Esophagus (tissue), 2 donors: Measurements from ENCODE around the gene TRIM9. TPM values are rescaled to one million over a fixed set of nuclear protein-coding genes. Genes with fewer than 3 reads are reported as not detected.
"Not testable (repeated sequence)": the region's sequence is repeated elsewhere in the genome, so short reads cannot be mapped to it uniquely, and the experiment has no call there.

Source experiments
- H3K27ac ChIP-seq, 2 donors: one replicate each; pipeline ENCODE4 v1.5.1; 2013; ENCODE audit warnings: low read depth in 2 of 2, mild to moderate bottlenecking in 2 of 2, inconsistent platforms in 1 of 2, low read length in 1 of 2, moderate library complexity in 1 of 2
- H3K27me3 ChIP-seq, 2 donors: one replicate each; pipeline ENCODE4 v1.6.1; 2013; ENCODE audit warnings: low read length in 2 of 2, control low read depth in 1 of 2, mild to moderate bottlenecking in 1 of 2; ENCODE audit not compliant: insufficient read depth in 2 of 2, control insufficient read depth in 1 of 2
- H3K36me3 ChIP-seq, 2 donors: one replicate each; pipeline ENCODE4 v1.6.1; 2013; ENCODE audit warnings: low read length in 1 of 2; ENCODE audit not compliant: control insufficient read depth in 2 of 2, insufficient read depth in 2 of 2
- H3K4me1 ChIP-seq, 2 donors: one replicate each; pipeline ENCODE4 v1.6.1; 2013; ENCODE audit warnings: low read length in 1 of 2; ENCODE audit not compliant: control insufficient read depth in 2 of 2, insufficient read depth in 2 of 2
- H3K4me3 ChIP-seq, 2 donors: one replicate each; pipeline ENCODE4 v1.5.1; 2013; ENCODE audit warnings: low read length in 2 of 2, mild to moderate bottlenecking in 2 of 2, low read depth in 1 of 2, moderate library complexity in 1 of 2
- H3K9me3 ChIP-seq, 2 donors: one replicate each; pipeline ENCODE4 v1.6.1; 2013; ENCODE audit warnings: mild to moderate bottlenecking in 2 of 2, low read depth in 1 of 2, low read length in 1 of 2, moderate library complexity in 1 of 2; ENCODE audit not compliant: control insufficient read depth in 2 of 2, insufficient read depth in 1 of 2
- WGBS, 2 donors: extraction: QIAGEN DNeasy Blood & Tissue Kit; methylation state at CpG; one replicate each; pipeline ENCODE4 v1.1.7; 2013; 5-methylcytosine and 5-hydroxymethylcytosine counted together
- polyA plus RNA-seq, 2 donors: library from polyadenylated mRNA; stranded (reverse); fragments of 200-250 nt; gene quantifications; one replicate each; pipeline ENCODE4 v1.2.3, GENCODE V29; 2013
- donor health status: healthy with polysubstance abuse.
- donor health status: Bipolar disorder and iron deficiency.

Gene TRIM9
- polyA plus RNA-seq, 2 donors, result 0.06 to 0.11 TPM

DNA sequence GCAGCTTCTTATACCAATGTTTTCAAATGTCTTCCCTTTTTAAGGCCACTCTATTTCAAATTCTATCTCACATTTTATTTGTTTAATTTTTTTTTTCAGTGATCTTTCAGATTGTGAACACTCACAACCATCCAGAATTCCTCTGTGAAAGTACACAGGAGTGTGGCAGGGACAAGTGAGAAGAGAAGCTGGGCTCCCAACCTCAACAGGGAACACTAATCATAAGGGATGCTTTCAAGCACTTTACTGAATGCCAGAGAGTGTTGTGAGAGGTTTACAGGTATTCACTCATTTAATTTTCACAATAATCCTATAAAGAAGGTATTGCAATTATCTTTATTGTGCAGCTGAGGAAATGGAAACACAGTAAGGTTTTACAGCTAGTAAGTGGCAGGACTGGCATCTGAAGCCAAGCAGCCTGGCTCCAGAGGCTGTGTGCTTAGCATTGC is 90.5 kb downstream of the TRIM9 start:
- no peaks in the 10 kb centered on the region for H3K4me1 ChIP-seq
- no peaks in the 10 kb centered on the region for H3K27me3 ChIP-seq
- no peak overlapping the region for H3K4me3 ChIP-seq
- no peaks in the 10 kb centered on the region for H3K36me3 ChIP-seq
- no peak overlapping the region for H3K27ac ChIP-seq
- no peaks in the 10 kb centered on the region for H3K9me3 ChIP-seq

DNA sequence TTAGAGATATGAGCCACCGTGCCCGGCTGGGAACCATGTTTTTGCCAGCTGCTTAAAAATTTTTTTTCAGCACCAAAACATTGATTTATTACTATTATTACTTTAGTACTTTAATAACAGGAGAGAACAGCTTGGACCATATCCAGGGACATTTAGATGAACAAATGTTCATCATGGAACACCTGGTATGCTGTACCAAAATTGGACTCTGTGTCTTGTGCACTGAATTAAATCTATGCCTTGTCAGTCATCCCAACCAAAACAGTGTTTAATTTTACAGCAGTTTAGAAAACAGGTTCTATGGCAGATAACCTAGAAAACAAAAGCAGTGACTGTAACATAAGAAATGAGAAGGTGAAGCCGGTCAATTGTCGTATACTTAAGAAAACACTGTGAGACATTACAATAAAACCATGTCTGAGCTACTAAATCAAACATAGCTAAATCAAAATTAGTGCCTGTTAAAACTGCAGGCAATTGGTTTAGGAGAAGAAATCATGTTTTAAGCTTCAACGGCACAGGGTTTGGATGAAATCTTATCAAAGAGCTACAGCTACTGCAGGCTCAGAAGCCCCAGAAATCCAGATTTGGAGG is 92.4 kb downstream of the TRIM9 start:
- Histone ChIP-seq H3K4me1 (no peaks in the 10 kb centered on the region), H3K9me3 (no peaks in the 10 kb centered on the region), H3K27ac (no peak overlapping the region), H3K27me3 (no peaks in the 10 kb centered on the region), H3K4me3 (no peak overlapping the region), H3K36me3 (no peaks in the 10 kb centered on the region)
- 91 to 92% methylated on average over 5 of the region's 5 CpGs for WGBS, 2 donors

DNA sequence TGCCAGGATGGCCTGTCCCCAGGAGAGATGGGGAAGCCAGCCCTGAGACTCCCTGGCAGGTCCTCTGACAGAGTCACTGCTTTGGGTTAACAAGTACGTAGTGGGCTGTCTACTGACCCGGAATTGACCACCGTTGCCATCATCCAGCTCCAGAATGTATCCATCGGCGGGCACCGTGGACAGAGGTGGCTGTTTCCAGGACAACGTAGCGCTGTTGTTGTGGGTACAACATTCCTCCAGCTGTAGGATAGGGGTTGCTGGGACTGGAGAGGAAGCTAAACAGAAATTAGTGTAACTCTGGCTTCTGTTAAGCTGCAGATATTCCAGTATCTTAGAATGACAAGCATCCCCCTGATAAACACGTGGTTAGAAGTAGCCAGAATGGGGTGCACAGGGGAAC is 94.3 kb downstream of the TRIM9 start:
- Histone ChIP-seq H3K4me1 (no peaks in the 10 kb centered on the region), H3K4me3 (no peak overlapping the region), H3K36me3 (no peaks in the 10 kb centered on the region), H3K27me3 (no peaks in the 10 kb centered on the region), H3K9me3 (no peaks in the 10 kb centered on the region), H3K27ac (no peak overlapping the region)
- 92% methylated on average over 9 of the region's 9 CpGs for WGBS, 2 donors

DNA sequence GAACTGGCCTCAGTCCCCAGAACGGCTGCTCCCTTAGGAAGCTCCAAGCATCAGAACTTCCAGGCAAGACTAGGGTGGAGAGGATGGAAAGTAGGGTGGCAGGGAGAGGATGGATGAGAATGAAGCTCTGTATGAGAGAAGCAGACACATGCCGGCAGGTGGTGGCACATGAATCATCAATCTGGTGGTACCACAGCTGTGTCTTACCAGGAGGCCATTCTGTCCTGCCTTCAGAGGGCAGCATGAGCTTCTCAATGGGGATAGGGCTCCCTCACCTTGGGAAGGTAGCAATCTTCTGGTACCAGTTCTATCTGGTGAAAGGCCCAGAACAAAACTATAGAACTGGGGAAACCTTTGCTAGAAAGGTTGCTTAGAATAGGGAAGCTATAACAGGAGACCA is 95.2 kb downstream of the TRIM9 start:
- H3K4me1 ChIP-seq, result no peaks in the 10 kb centered on the region
- H3K9me3 ChIP-seq, result no peaks in the 10 kb centered on the region
- 92 to 93% methylated on average over 2 of the region's 2 CpGs for WGBS, 2 donors
- no peaks in the 10 kb centered on the region for H3K27me3 ChIP-seq
- no peaks in the 10 kb centered on the region for H3K36me3 ChIP-seq
- H3K27ac ChIP-seq, result no peak overlapping the region
- H3K4me3 ChIP-seq, result no peak overlapping the region

DNA sequence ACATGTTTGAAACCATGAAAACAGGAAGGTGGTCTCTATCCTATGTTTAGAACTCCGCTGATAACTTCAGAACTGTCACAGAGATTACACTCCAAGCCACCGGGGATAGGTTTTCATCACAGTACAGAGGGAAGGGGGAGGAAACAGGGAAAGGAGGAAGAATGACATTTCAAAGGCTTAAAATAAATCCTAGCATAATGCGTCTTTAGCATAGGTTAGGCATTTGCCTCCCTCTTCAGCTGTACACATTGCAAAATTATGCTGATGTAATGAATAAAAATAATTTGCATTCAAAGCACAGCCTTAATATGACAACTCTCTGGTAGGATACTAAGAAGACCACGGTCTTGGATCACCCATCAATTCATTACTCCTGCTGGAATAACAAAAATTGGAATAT is 96.3 kb downstream of the TRIM9 start:
- Histone ChIP-seq H3K36me3 (no peaks in the 10 kb centered on the region), H3K27ac (no peak overlapping the region), H3K27me3 (no peaks in the 10 kb centered on the region), H3K4me1 (no peaks in the 10 kb centered on the region), H3K4me3 (no peak overlapping the region), H3K9me3 (no peaks in the 10 kb centered on the region)
- WGBS, 2 donors, result 70 to 72% methylated on average over 4 of the region's 4 CpGs

DNA sequence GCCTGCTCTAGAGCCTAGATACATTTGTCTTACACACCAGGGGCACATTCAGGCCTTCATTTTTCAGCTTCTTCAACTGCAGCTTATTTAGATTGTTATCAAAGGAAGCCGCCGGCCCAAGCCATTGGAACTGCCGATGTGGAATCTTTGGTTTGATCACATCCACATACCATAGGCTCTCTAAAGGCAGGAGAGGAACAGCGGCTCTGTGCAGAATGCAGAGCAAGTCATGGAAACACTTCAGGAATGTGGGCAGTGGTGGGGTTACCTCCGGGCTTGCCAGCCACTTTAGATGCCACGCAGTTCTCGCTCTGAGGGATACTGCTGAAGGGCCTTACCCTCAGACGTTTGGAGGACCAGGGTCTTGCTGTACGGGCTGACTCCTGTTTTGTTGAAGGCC is 97.2 kb downstream of the TRIM9 start:
- WGBS, 2 donors, result 89 to 94% methylated on average over 9 of the region's 9 CpGs

DNA sequence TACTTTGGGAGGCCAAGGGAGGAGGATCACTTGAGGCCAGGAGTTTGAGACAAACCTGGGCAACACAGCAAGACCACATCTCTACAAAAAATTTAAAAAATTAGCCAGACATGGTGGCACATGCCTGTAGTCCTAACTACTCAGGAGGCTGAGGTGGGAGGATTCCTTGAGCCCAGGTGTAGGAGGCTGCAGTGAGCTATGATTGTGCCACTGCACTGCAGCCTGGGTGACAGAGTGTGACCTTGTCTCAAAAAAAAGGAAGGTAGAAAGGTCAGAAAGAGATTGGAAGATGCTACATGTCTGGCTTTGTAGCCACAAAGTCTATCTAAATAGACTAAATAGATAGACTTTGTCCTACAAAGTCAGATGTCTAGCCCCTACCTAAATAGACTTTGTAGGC is 100.7 kb downstream of the TRIM9 start:
- H3K4me3 ChIP-seq, H3K9me3 ChIP-seq, H3K4me1 ChIP-seq, H3K27ac ChIP-seq, H3K27me3 ChIP-seq, H3K36me3 ChIP-seq: not testable (repeated sequence)

More for the DNA sequence above, 97.2 kb downstream of the TRIM9 start:
- no peak overlapping the region for H3K27ac ChIP-seq
- no peak overlapping the region for H3K4me3 ChIP-seq
- no peaks in the 10 kb centered on the region for H3K9me3 ChIP-seq
- no peaks in the 10 kb centered on the region for H3K27me3 ChIP-seq
- no peaks in the 10 kb centered on the region for H3K36me3 ChIP-seq
- no peaks in the 10 kb centered on the region for H3K4me1 ChIP-seq

DNA sequence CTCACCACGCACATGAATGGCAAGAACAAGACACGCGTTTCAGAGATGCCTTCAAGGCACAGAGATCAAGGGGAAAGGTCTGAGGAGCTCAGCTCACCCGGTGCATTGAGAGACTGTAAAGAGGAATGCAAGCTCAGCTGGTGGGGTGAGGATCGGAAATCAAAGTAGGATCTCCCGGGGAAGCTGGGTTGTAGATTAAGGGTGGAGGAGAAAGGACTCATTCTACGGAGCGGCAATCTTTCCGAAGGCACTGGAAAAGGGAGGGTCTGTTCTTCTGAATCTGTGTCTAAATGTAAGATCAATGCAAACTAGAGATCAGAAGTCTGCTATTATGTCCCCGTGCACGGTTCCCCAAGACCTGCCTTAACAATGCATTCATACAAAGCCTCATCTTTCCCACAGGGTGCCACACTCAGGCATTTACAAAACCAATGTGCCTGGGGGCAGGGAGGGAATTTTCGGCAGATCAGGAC is 109.0 kb downstream of the TRIM9 start:
- 68 to 69% methylated on average over 12 of the region's 12 CpGs for WGBS, 2 donors
- Histone ChIP-seq H3K4me1 (no peaks in the 10 kb centered on the region), H3K27ac (no peak overlapping the region), H3K4me3 (no peak overlapping the region), H3K27me3 (no peaks in the 10 kb centered on the region), H3K36me3 (no peaks in the 10 kb centered on the region), H3K9me3 (no peaks in the 10 kb centered on the region)

DNA sequence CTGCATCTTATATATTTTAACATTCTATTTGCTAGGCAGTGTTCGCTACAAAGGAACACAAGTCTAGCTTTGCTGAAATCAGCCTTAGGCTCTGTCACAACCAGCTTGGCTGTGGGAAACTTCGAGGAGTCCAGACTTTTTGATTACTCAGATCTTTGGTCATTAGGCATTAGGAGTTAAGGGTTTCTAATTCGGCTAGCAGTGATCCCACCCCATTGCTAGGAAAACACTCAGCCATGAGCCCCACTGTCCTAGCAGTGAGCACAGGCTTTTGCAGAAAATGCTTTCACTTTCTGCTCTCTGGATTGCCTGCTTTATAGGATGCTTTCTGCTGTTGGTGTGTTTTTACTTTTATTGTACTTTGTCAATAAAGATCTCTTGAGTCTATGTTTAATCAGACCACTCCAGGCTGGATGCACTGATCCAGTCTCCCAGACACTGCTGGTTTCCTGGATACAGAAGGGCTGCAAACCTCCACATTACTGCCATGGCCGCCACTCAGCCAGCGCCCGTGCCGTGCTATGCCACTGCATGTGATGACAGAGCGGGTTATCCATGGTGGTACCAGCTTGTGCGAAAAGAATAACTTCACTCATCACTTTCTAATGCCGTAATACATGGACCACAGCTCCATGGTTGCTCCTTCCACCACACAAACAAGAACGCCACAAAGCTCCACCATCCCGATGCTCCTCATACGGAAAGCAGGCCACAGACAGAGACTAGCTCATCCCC is 109.6 kb downstream of the TRIM9 start:
- no peak overlapping the region for H3K27ac ChIP-seq
- H3K4me3 ChIP-seq, result no peak overlapping the region
- no peaks in the 10 kb centered on the region for H3K9me3 ChIP-seq
- H3K4me1 ChIP-seq, result no peaks in the 10 kb centered on the region
- 87 to 90% methylated on average over 13 of the region's 13 CpGs for WGBS, 2 donors
- no peaks in the 10 kb centered on the region for H3K36me3 ChIP-seq
- H3K27me3 ChIP-seq, result no peaks in the 10 kb centered on the region
